Fibroblast of lung (primary cell): ENCODE results near the gene PIH1D1.

Experiments used
- CTCF ChIP-seq, 2 donors: IDR thresholded peaks in 1 of 2; conservative IDR thresholded peaks in 1 of 2; 1 replicate in 1 of 2; 2 replicates in 1 of 2; pipeline ENCODE4 v1.5.1; 2011 to 2012; ENCODE audit warnings: low read length in 2 of 2, control low read depth in 1 of 2, inconsistent platforms in 1 of 2, low read depth in 1 of 2, mild to moderate bottlenecking in 1 of 2
- EZH2 ChIP-seq: IDR thresholded peaks from 2 replicates; pipeline ENCODE4 v1.5.1; 2012; ENCODE audit warnings: low read length, control low read depth, mild to moderate bottlenecking; ENCODE audit errors: missing control alignments

GRCh38 chr19:49422407-49423070 is 29.1 kb downstream of the PIH1D1 start:
- no peak for TF ChIP-seq CTCF (conservative IDR thresholded peaks at IDR 0.05 in 1 of 2, IDR thresholded peaks at IDR 0.05 in 1 of 2; ENCODE audit: low read depth in 1 of 2, low read length in 2 of 2)
- peak; percentile 94 for TF ChIP-seq EZH2
